Gastrocnemius medialis (tissue), 4 donors: Measurements from ENCODE around the gene C9.

Experiments used
- CTCF ChIP-seq, 5 experiments: fragments of 450-650 bp in 3 of 5; fragments of 200-600 bp in 2 of 5; sonication (generic) in 2 of 5; IDR thresholded peaks in 4 of 5; conservative IDR thresholded peaks in 1 of 5; 1 replicate in 4 of 5; 2 replicates in 1 of 5; pipeline ENCODE4 v1.5.1; 2016 to 2019; ENCODE audit warnings: antibody characterized with exemption in 5 of 5, mild to moderate bottlenecking in 3 of 5, moderate library complexity in 3 of 5
- POLR2A ChIP-seq, 2 donors: fragments of 450-650 bp; IDR thresholded peaks; one replicate each; pipeline ENCODE4 v1.6.1; 2017; ENCODE audit warnings: antibody characterized with exemption in 2 of 2, mild to moderate bottlenecking in 2 of 2, moderate library complexity in 2 of 2

- TF ChIP-seq POLR2A (IDR thresholded peaks at IDR 0.05) (no peak), CTCF (IDR thresholded peaks at IDR 0.05 in 4 of 5, conservative IDR thresholded peaks at IDR 0.05 in 1 of 5) (no peak)
These were observed 111.1 kb downstream of the C9 start for GRCh38 chr5:39253196-39253595.
